Measurements from ENCODE around the gene CHRND. TPM values are rescaled to one million over a fixed set of nuclear protein-coding genes. Genes with fewer than 3 reads are reported as not detected.

Gene CHRND
- 1.3 TPM for total RNA-seq
- not detected for polyA plus RNA-seq

DNA sequence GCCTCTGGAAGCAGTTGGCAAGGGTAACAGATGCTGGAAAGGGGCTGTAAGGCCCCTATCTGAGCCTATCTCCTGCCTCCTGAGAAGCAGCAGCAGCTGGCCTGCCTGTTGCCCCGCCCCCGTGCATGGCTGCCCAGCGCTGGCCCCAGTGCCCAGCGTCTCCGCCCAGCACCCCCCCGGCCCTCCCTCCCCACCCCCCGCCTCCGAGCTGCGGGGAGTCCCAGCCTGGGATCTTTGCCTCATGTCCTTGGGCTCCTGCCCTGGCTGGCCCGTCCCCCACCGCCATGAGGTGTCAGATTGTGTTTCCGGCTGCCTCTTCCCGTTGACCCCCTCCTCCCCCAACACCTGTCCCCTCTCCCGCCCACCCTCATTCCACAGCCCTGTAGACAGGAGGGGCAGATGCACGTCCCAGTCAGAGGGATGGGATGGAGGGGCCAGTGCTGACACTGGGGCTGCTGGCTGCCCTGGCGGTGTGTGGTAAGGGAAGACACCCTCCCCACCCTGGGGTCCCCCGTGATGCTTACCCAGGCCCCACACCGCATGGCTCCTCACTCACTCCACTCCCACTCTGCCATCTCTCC, at the start of gene CHRND:
Gene CHRND, plus strand, starts transcription at position 370 of the 581 bp plus-strand sequence. Its CDS starts 56 bp downstream, at position 426.
- no peak within 1 kb of the TSS for H3K27ac ChIP-seq (ENCODE audit: low read depth)
- H3K4me3 ChIP-seq (ENCODE audit: low read depth, low read length), result no peak within 1 kb of the TSS
- no peaks in the 10 kb centered on the region for H3K36me3 ChIP-seq (ENCODE audit: insufficient read depth)
- no peaks in the 10 kb centered on the region for H3K4me1 ChIP-seq (ENCODE audit: insufficient read depth)
- 15% methylated on average over 18 of the region's 18 CpGs for WGBS
- DNase-seq (ENCODE audit: extremely low spot score), result no peak

GRCh38 chr2:232476791-232477190, 49.2 kb upstream of the CHRND start:
- no peak for DNase-seq (ENCODE audit: extremely low spot score)
- H3K36me3 ChIP-seq (ENCODE audit: insufficient read depth), result no peaks in the 10 kb centered on the region
- no peaks in the 10 kb centered on the region for H3K4me1 ChIP-seq (ENCODE audit: insufficient read depth)
- no peak overlapping the region for H3K27ac ChIP-seq (ENCODE audit: low read depth)
- no peak overlapping the region for H3K4me3 ChIP-seq (ENCODE audit: low read depth, low read length)
- WGBS, result 94% methylated on average over 7 of the region's 7 CpGs

DNA sequence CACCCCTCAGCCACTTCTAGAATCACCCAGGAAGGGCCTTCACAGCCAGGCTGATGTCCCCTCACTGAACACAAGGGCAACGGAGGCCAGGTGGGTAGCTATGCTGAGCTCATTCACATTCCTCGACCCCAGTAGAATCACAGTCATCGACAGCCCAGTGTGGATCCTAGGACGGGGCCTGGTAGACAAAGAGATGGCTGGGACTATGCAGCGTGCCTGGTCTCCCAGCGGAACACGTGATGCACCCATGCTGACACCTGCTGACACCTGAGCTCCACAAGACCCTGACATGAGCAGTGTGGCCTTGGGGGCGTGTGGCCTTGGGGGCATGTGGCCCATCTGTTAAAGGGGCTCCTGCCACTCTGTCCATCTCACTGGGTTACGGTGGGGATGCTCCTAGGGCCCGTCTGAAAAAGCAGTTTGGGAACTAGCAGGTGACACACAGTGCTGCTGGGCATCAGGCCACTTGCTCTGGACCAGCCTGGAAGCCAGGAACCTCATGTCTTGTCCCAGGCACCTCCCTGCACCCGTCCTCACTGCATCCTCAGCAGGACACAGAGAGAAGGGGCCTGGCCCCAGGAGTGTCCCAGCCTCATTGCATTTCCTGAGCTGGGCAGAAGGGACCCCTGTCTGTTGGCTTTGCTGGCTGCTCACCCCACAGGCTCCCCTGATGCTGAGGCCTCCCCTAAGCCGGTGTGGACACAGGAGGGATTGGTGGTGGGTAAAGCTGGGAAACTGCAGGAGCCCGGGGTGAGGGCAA, 48.0 kb upstream of the CHRND start:
- Histone ChIP-seq H3K4me3 (ENCODE audit: low read depth, low read length) (no peak overlapping the region), H3K36me3 (ENCODE audit: insufficient read depth) (no peaks in the 10 kb centered on the region), H3K27ac (ENCODE audit: low read depth) (no peak overlapping the region), H3K4me1 (ENCODE audit: insufficient read depth) (no peaks in the 10 kb centered on the region)
- 89% methylated on average over 13 of the region's 13 CpGs for WGBS
- no peak for DNase-seq (ENCODE audit: extremely low spot score)

DNA sequence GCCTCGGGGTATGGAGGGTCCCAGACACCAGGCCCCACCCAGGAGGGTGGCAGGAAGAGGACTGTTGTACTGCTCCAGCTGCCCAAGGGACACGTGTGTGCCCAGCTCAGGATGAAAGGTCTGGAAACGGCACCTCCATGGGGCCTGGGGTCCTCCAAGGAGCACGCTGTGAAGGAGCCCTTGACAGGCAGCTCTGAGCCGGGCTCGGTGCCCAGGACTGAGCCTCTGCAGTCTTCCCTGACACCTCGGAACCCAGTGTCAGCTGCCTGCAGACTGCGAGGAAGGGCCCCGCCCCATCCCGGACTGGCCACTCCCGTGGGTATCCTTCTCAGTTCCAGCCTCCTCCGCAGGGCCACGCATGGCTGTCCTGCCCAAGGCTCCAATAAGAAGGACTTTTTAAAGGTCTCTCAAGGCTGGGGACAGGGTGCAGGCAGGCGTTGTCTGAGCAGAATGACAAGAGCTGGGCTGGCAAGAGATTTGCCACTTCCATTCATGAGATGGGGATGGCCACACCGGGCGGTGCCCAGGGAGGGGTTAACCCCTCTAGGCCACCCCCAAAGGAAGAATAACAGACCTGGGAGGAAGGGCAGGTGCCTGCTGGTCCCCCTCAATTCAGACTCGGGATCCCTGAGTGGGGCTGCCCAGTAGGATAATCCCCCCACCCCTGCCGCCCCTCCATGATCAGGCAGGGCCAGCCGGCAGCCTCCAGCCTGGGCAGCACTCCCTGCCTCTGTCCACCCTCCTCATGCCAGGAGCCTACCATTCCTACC, 47.2 kb upstream of the CHRND start:
- no peak overlapping the region for H3K4me3 ChIP-seq (ENCODE audit: low read depth, low read length)
- no peak overlapping the region for H3K27ac ChIP-seq (ENCODE audit: low read depth)
- 61% methylated on average over 19 of the region's 19 CpGs for WGBS
- no peaks in the 10 kb centered on the region for H3K4me1 ChIP-seq (ENCODE audit: insufficient read depth)
- DNase-seq (ENCODE audit: extremely low spot score), result no peak
- no peaks in the 10 kb centered on the region for H3K36me3 ChIP-seq (ENCODE audit: insufficient read depth)

- H3K36me3 ChIP-seq (ENCODE audit: insufficient read depth), result no peaks in the 10 kb centered on the region
- H3K4me3 ChIP-seq (ENCODE audit: low read depth, low read length), result no peak overlapping the region
- DNase-seq (ENCODE audit: extremely low spot score), result no peak
- H3K4me1 ChIP-seq (ENCODE audit: insufficient read depth), result no peaks in the 10 kb centered on the region
- 70% methylated on average over 21 of the region's 21 CpGs for WGBS
- H3K27ac ChIP-seq (ENCODE audit: low read depth), result no peak overlapping the region
Measured at GRCh38 chr2:232479341-232480200, 46.4 kb upstream of the CHRND start.

DNA sequence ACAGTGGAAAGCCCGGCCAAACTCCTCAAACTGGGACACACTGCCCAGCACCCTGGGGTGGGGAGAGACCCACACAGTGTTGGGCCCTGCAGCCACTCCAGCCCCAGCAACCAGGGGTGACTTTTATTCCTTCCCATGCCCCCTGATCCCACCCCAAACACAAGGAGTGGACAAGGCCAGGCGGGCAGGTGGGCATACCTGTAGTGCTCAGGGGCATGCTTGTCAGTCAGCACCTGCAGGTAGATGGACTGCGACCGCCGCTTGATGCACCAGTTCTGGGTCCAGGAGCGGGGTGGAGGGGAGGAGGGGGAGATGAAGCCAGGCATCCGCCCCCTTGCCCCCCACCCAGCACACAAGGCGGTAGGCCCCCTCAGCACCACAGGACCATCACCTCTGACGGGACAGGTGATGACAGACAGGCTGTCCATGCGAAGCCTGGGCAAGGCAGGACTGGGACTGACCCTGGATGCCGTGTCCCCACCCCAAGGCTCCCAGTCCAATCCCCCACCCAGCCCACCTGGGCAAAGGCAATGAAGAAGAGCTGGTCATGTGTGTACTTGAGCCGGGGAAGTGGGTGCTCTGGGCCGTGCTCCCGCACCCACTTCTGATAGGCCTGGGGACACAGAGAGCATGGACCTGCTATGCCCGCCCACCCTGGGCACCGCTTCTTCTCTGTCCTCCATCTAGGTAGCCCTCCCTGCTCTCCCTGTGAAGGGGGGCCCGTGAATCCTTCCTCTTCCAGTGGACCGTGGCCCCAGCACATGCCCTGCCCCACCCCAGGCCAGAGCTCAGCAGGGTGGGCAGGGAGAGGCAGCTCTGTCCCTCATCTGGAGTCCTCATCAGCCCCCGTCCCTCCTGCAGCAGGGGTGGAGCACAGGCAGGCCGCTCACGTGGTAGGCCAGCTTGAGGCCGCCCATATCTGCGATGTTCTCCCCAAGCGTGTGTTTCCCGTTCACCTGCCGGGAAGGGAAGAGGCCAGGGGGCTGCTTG, 45.5 kb upstream of the CHRND start:
- Histone ChIP-seq H3K4me1 (ENCODE audit: insufficient read depth) (no peaks in the 10 kb centered on the region), H3K27ac (ENCODE audit: low read depth) (no peak overlapping the region), H3K36me3 (ENCODE audit: insufficient read depth) (no peaks in the 10 kb centered on the region), H3K4me3 (ENCODE audit: low read depth, low read length) (no peak overlapping the region)
- DNase-seq (ENCODE audit: extremely low spot score), result no peak
- 76% methylated on average over 26 of the region's 26 CpGs for WGBS

- 84% methylated on average over 29 of the region's 29 CpGs for WGBS
- no peak for DNase-seq (ENCODE audit: extremely low spot score)
- Histone ChIP-seq H3K4me3 (ENCODE audit: low read depth, low read length) (no peak overlapping the region), H3K4me1 (ENCODE audit: insufficient read depth) (no peaks in the 10 kb centered on the region), H3K27ac (ENCODE audit: low read depth) (no peak overlapping the region), H3K36me3 (ENCODE audit: insufficient read depth) (no peaks in the 10 kb centered on the region)
Measured at GRCh38 chr2:232481322-232482140, 44.4 kb upstream of the CHRND start.

DNA sequence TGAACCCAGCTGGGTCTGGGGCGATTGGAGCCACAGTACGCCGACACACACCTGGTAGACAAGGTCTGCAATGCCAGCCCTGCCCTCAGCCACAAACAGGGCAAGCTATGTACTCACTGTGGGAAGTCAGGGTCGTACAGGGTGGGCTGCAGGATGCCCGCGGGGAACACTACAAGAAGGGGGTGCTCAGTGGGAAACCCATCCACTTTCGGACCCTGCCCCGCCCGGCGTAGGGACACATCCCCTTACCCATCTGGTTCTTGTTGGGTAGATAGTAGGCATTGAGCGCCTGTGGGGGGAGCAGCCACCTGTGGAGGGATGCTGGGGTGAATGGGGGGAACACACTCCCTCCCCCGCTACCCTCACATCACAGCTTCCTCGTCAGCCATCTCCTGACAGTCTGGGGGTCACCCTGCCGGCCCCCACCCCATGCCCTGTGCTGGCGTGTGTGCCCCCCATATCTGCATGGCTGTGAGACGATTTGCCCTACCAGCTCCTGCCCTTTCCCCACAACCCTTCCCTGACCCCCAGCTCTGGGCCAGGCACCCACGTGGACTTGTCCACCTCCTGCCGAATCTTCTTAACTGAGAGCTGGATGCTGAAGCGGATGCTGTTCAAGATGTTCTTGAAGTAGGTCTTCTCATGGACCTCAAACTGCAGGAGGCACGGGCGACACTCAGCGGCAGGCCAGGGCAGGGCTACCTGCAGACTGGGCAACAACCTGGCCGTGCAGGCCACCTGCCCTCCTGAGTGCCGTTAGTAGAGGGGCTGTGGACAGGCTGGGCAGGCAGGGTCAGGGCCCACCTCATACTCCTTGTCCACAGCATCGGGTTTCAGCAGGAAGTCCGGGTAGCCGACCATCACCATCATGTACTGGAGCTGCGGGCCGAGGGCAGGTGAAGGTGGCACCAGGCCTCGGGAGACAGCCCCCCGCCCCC, 43.4 kb upstream of the CHRND start:
- Histone ChIP-seq H3K27ac (ENCODE audit: low read depth) (no peak overlapping the region), H3K36me3 (ENCODE audit: insufficient read depth) (no peaks in the 10 kb centered on the region), H3K4me1 (ENCODE audit: insufficient read depth) (no peaks in the 10 kb centered on the region), H3K4me3 (ENCODE audit: low read depth, low read length) (no peak overlapping the region)
- WGBS, result 89% methylated on average over 31 of the region's 31 CpGs
- no peak for DNase-seq (ENCODE audit: extremely low spot score)

DNA sequence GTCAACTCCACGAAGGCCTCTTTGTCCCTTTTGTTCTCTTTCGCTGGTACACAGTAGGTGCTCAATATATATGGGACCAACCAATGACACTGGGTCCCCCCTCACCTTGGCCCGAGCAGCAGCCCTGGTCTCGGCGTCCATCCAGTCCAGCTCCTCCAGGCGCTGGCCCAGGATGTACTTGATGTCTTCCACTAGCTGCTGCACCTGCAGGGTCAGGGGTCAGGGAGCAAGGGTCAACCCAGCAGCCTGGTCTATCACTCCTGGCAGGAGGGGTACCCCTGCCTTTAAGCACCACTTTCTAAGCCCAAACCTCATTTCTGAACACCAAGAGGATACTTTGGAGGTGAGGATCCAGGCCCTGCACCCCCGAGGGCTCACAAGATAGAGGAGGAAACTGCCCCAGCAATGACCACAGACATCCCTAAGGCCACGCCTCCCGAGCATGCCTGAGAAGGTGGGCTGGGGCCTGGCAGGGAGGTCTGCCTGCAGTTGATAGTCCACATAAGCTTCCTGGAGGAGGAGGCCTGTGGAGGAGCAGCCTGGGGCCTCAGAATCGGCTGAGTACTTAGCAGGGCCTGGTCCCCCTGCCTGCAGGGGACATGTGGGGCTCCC, 42.5 kb upstream of the CHRND start:
- no peak for DNase-seq (ENCODE audit: extremely low spot score)
- H3K36me3 ChIP-seq (ENCODE audit: insufficient read depth), result no peaks in the 10 kb centered on the region
- H3K4me1 ChIP-seq (ENCODE audit: insufficient read depth), result no peaks in the 10 kb centered on the region
- no peak overlapping the region for H3K4me3 ChIP-seq (ENCODE audit: low read depth, low read length)
- no peak overlapping the region for H3K27ac ChIP-seq (ENCODE audit: low read depth)
- WGBS, result 87% methylated on average over 10 of the region's 10 CpGs

DNA sequence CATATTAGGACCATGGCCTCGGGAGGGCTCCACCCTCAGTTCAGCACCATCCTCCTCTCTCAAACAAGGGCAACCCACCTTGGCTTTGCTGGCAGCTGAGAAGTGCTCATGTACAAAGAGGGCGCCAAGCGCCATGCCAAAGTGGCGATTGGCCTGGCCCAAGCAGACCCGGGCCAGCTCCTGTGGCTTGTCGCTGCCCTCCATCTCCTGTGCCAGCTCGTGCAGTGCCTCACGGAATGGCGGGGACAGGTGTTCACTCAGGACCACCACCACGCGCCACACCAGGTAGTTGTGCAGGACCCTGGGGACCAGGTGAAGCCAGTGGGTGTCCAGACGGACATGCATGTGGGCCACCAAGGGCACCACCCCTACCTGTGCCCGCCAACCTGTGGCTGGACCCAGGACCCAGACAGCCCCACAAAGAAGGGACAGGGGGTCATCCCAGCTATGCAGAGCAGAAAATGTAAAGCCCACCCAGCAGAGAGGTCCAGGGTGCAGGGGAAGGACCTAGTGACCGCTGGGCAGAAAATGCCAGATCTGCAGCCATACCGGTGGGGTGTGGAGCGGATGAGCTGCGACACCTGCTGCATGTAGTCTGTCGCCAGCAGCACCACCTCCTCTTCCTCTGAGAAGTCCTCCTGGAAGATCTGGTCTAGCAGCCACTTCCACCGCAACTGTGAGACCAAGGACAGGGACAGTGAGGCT, 41.9 kb upstream of the CHRND start:
- no peak for DNase-seq (ENCODE audit: extremely low spot score)
- H3K36me3 ChIP-seq (ENCODE audit: insufficient read depth), result no peaks in the 10 kb centered on the region
- WGBS, result 90% methylated on average over 19 of the region's 19 CpGs

More for the DNA sequence above, 41.9 kb upstream of the CHRND start:
- Histone ChIP-seq H3K4me3 (ENCODE audit: low read depth, low read length) (no peak overlapping the region), H3K4me1 (ENCODE audit: insufficient read depth) (no peaks in the 10 kb centered on the region), H3K27ac (ENCODE audit: low read depth) (no peak overlapping the region)

Data from urinary bladder (tissue), 4 donors.